ENCODE data around the gene TM9SF3.

- TF ChIP-seq CTCF (conservative IDR thresholded peaks at IDR 0.05 in 1 of 2, IDR thresholded peaks at IDR 0.05 in 1 of 2; ENCODE audit: extremely low read depth in 1 of 2, insufficient read depth in 1 of 2, low read depth in 1 of 2, low read length in 2 of 2) (no peak), EZH2 (IDR thresholded peaks at IDR 0.05; ENCODE audit: borderline replicate concordance, low read length) (no peak)
Observed at GRCh38 chr10:96577069-96577468, 9.7 kb downstream of the TM9SF3 start.

Measured in mammary epithelial cell (primary cell).